ENCODE measurements around the gene DPYSL3. TPM values are rescaled to one million over a fixed set of nuclear protein-coding genes. Genes with fewer than 3 reads are reported as not detected.

DPYSL3 gene
- total and polyA plus RNA-seq, 12 donors, result 3.5 to 49.7 (median 13.1) TPM

- 85 to 94% (median 91%) methylated on average over 2 of the region's 2 CpGs for WGBS, 4 donors
- Histone ChIP-seq H3K36me3 (replicated peaks in 1 of 2) (no peaks in the 10 kb centered on the region), H3K27me3 (no peaks in the 10 kb centered on the region), H3K4me1 (replicated peaks in 1 of 2) (no peaks in the 10 kb centered on the region), H3K27ac (no peak overlapping the region), H3K9me3 (replicated peaks in 1 of 3) (no peaks in the 10 kb centered on the region), H3K4me3 (no peak overlapping the region)
- TF ChIP-seq POLR2A (IDR thresholded peaks at IDR 0.05) (no peak), CTCF (IDR thresholded peaks at IDR 0.05) (no peak)
- intact Hi-C loops (cut with DNase I), result no loop called here
- no peak for DNase-seq
These were observed 63.3 kb downstream of the DPYSL3 start for GRCh38 chr5:147446523-147446922.

GRCh38 chr5:147445917-147446316 lies 64.0 kb downstream of the DPYSL3 start:
- Histone ChIP-seq H3K27ac (no peak overlapping the region), H3K4me1 (replicated peaks in 1 of 2) (no peaks in the 10 kb centered on the region), H3K36me3 (replicated peaks in 1 of 2) (no peaks in the 10 kb centered on the region), H3K27me3 (no peaks in the 10 kb centered on the region), H3K4me3 (no peak overlapping the region), H3K9me3 (replicated peaks in 1 of 3) (no peaks in the 10 kb centered on the region)
- 87 to 95% (median 94%) methylated on average over 2 of the region's 2 CpGs for WGBS, 4 donors
- TF ChIP-seq POLR2A (IDR thresholded peaks at IDR 0.05), result no peak
- TF ChIP-seq CTCF (IDR thresholded peaks at IDR 0.05), result no peak
- DNase-seq, result no peak
- intact Hi-C loops (cut with DNase I), result no loop called here

GRCh38 chr5:147445090-147445489 lies 64.8 kb downstream of the DPYSL3 start:
- TF ChIP-seq POLR2A (IDR thresholded peaks at IDR 0.05), result no peak
- TF ChIP-seq CTCF (IDR thresholded peaks at IDR 0.05), result no peak
- intact Hi-C loops (cut with DNase I), result no loop called here
- no peak overlapping the region for H3K27ac ChIP-seq
- H3K4me3 ChIP-seq, result no peak overlapping the region
- no peaks in the 10 kb centered on the region for H3K36me3 ChIP-seq (replicated peaks in 1 of 2)
- no peaks in the 10 kb centered on the region for H3K4me1 ChIP-seq (replicated peaks in 1 of 2)
- DNase-seq, result no peak
- no peaks in the 10 kb centered on the region for H3K9me3 ChIP-seq (replicated peaks in 1 of 3)
- no peaks in the 10 kb centered on the region for H3K27me3 ChIP-seq

- intact Hi-C loops (cut with DNase I), result no loop called here
- no peaks in the 10 kb centered on the region for H3K4me1 ChIP-seq (replicated peaks in 1 of 2)
- TF ChIP-seq CTCF (IDR thresholded peaks at IDR 0.05) (no peak), POLR2A (IDR thresholded peaks at IDR 0.05) (no peak)
- H3K4me3 ChIP-seq, result no peak overlapping the region
- DNase-seq, result no peak
- WGBS, 4 donors, result 81 to 86% (median 83%) methylated on average over 6 of the region's 6 CpGs
- H3K27ac ChIP-seq, result no peak overlapping the region
- H3K36me3 ChIP-seq (replicated peaks in 1 of 2), result no peaks in the 10 kb centered on the region
- no peaks in the 10 kb centered on the region for H3K27me3 ChIP-seq
- no peaks in the 10 kb centered on the region for H3K9me3 ChIP-seq (replicated peaks in 1 of 3)
These were observed 67.6 kb downstream of the DPYSL3 start for GRCh38 chr5:147442224-147442623.
